K562 (cell line): ENCODE results near the gene KCTD3. TPM values are rescaled to one million over a fixed set of nuclear protein-coding genes. Genes with fewer than 3 reads are reported as not detected.
A peak's percentile ranks its signal among the peaks of the same experiment; 100 is the strongest.

Experiments used
- ATAC-seq: fragments of 200-7000 bp; cut with Tn5 transposase; 3 replicates; pipeline ENCODE4 v1.9.1; 2020; ENCODE audit warnings: moderate library complexity
- BruUV-seq: library from RNA; stranded (reverse); fragments of 400-500 nt; replicated peaks from 2 replicates; lab custom pipeline; 2021; lab: Mats Ljungman, UMichigan
- CTCF ChIA-PET: fragments of 300-600 bp; formaldehyde crosslinking; extraction: SDS; loops from one replicate; lab custom pipeline; 2021; ENCODE audit warnings: low intra/inter-chr PET ratio; lab: Yijun Ruan, JAX
- POLR2A ChIA-PET: fragments of 300-600, 350-650 bp; sonication (Branson Sonifier 250); formaldehyde crosslinking; extraction: SDS; loops from one replicate; lab custom pipeline; 2021; ENCODE audit warnings: antibody characterized with exemption, inconsistent platforms; lab: Yijun Ruan, JAX
- DNase-seq, 4 experiments: peaks; one replicate each; pipeline versions ENCODE4 v3.0.0 to v3.0.0-alpha.2; 2011 to 2018; ENCODE audit warnings: low spot score in 3 of 4, mixed read lengths in 3 of 4; ENCODE audit errors: extremely low read depth in 1 of 4
- FAIRE-seq: peaks from 2 replicates; lab custom pipeline; 2011; peaks lifted over from hg19 to GRCh38; lab: Jason Lieb, UNC
- H2AFZ ChIP-seq: 2 replicates; pipeline ENCODE4 v1.6.0; 2011; ENCODE audit warnings: low read depth, low read length, control low read depth, inconsistent platforms
- H3K27ac ChIP-seq: fragments of 200-600 bp; 3 replicates; pipeline ENCODE4 v1.8.0; 2011; ENCODE audit warnings: low read depth, mild to moderate bottlenecking, control low read depth, inconsistent platforms, low read length, moderate library complexity, mixed read lengths; ENCODE audit errors: extremely low read depth
- H3K27me3 ChIP-seq, 2 experiments: fragments of 300-600 bp in 1 of 2; 2 replicates in 1 of 2; 3 replicates in 1 of 2; pipeline versions ENCODE4 v1.6.0 to v1.8.0; 2011; ENCODE audit warnings: inconsistent platforms in 2 of 2, low read length in 2 of 2, mild to moderate bottlenecking in 1 of 2, mixed read lengths in 1 of 2, moderate library complexity in 1 of 2; ENCODE audit not compliant: control insufficient read depth in 2 of 2, insufficient read depth in 2 of 2
- H3K36me3 ChIP-seq: fragments of 300-600 bp; 3 replicates; pipeline ENCODE4 v1.8.0; 2011; ENCODE audit warnings: mild to moderate bottlenecking, low read length, inconsistent platforms; ENCODE audit not compliant: control insufficient read depth, insufficient read depth
- H3K4me1 ChIP-seq, 2 experiments: fragments of 200-600 bp in 1 of 2; replicated peaks in 1 of 2; 2 replicates in 1 of 2; 3 replicates in 1 of 2; pipeline versions ENCODE4 v1.5.1 to v1.8.0; 2011; ENCODE audit warnings: inconsistent platforms in 2 of 2, low read length in 2 of 2, mild to moderate bottlenecking in 1 of 2, mixed read lengths in 1 of 2, moderate library complexity in 1 of 2; ENCODE audit not compliant: control insufficient read depth in 2 of 2, insufficient read depth in 2 of 2
- H3K4me2 ChIP-seq: 2 replicates; pipeline ENCODE4 v1.6.1; 2011; ENCODE audit warnings: low read length, control low read depth, inconsistent platforms, mixed read lengths; ENCODE audit not compliant: insufficient read depth
- H3K4me3 ChIP-seq: fragments of 200-600 bp; sonication (generic), shearing (Covaris generic); 2 replicates; pipeline ENCODE4 v1.5.1; 2016; ENCODE audit warnings: control low read depth, inconsistent platforms
- H3K79me2 ChIP-seq: fragments of 200-600 bp; 3 replicates; pipeline ENCODE4 v1.8.0; 2011; ENCODE audit warnings: low read length, inconsistent platforms; ENCODE audit not compliant: control insufficient read depth, insufficient read depth
- H3K9ac ChIP-seq, 2 experiments: 2 replicates each; pipeline versions ENCODE4 v1.6.0 to v1.6.1; 2011; ENCODE audit warnings: low read depth in 2 of 2, low read length in 2 of 2, control low read depth in 1 of 2, inconsistent platforms in 1 of 2, mild to moderate bottlenecking in 1 of 2, mixed read lengths in 1 of 2; ENCODE audit not compliant: insufficient read depth in 1 of 2
- H3K9me1 ChIP-seq: one replicate; pipeline ENCODE4 v1.6.0; 2011; ENCODE audit warnings: inconsistent platforms, mild to moderate bottlenecking, low read length, moderate library complexity; ENCODE audit not compliant: control insufficient read depth, insufficient read depth
- H3K9me3 ChIP-seq: replicated peaks from 2 replicates; pipeline ENCODE4 v1.5.1; 2011; ENCODE audit warnings: low read depth, low read length, inconsistent platforms; ENCODE audit not compliant: control insufficient read depth, insufficient read depth
- H4K20me1 ChIP-seq: replicated peaks from 2 replicates; pipeline ENCODE4 v1.6.1; 2011; ENCODE audit warnings: low read length, inconsistent platforms, mixed read lengths; ENCODE audit not compliant: control insufficient read depth, insufficient read depth
- CEBPB ChIP-seq: fragments of 450-650 bp; IDR thresholded peaks from 2 replicates; pipeline ENCODE4 v1.6.1; 2016; ENCODE audit warnings: missing genetic modification characterization, missing compliant biosample characterization
- MECOM ChIP-seq: fragments of 250-450 bp; sonication (Bioruptor Pico); IDR thresholded peaks from 2 replicates; pipeline ENCODE4 v1.8.0; 2022; ENCODE audit warnings: inconsistent platforms
- POLR3A ChIP-seq: IDR thresholded peaks from 2 replicates; pipeline ENCODE4 v1.6.1; 2011; ENCODE audit warnings: borderline replicate concordance, mild to moderate bottlenecking, moderate library complexity; ENCODE audit not compliant: insufficient read length, insufficient read depth; ENCODE audit errors: extremely low read depth
- TSC22D4 ChIP-seq: fragments of 450-650 bp; IDR thresholded peaks from 2 replicates; pipeline ENCODE4 v1.6.1; 2016; ENCODE audit warnings: missing genetic modification characterization, missing biosample characterization, control low read depth
- ZNF507 ChIP-seq: conservative IDR thresholded peaks from 2 replicates; pipeline ENCODE4 v1.6.1; 2017; ENCODE audit warnings: missing genetic modification characterization, missing compliant biosample characterization
- WGBS: fragments of 100-300 bp; shearing (Covaris generic); methylation state at CpG from one replicate; pipeline ENCODE4 v1.1.6; 2016; ENCODE audit warnings: low coverage, mixed read lengths; ENCODE audit not compliant: insufficient coverage; ENCODE audit errors: missing lambda C conversion rate; 5-methylcytosine and 5-hydroxymethylcytosine counted together
- in situ Hi-C: fragments of 300-500 bp; cut with MboI; formaldehyde crosslinking; loops from 4 replicates; pipeline ENCODE4 v1.15.0; 2018; ENCODE audit warnings: inconsistent platforms, mixed read lengths
- intact Hi-C: fragments of 100-400 bp; cut with micrococcal nuclease; formaldehyde crosslinking; loops from 2 replicates; pipeline ENCODE4 v1.14.2; 2022
- polyA plus RNA-seq, 8 experiments: library from polyadenylated mRNA; depleted of rRNA in 4 of 8; stranded (reverse) in 5 of 8; unstranded in 3 of 8; fragments of >200 nt; fragmentation: Nextera tagmentation in 2 of 8; fragmentation: Illumina TruSeq in 1 of 8; extraction: Ambion mirVana in 2 of 8; extraction: Trizol in 1 of 8; gene quantifications; 2 replicates each; pipeline versions ENCODE4 v1.2.1 to v1.2.3, GENCODE V29; 2011 to 2014; ENCODE audit warnings: inconsistent platforms in 1 of 8, missing spikeins in 1 of 8
- total RNA-seq, 7 experiments: library from RNA; depleted of rRNA in 6 of 7; stranded (reverse); fragments of >200 nt in 6 of 7; fragmentation: Illumina TruSeq in 2 of 7; extraction: Trizol in 2 of 7; gene quantifications; 2 replicates each; pipeline versions ENCODE4 v1.2.1 to v1.2.3, GENCODE V29; 2011 to 2021; ENCODE audit warnings: low replicate concordance in 1 of 7

The KCTD3 gene
- total and polyA plus RNA-seq, 9 of the 15 experiments (the other 6 are each of a cell fraction or from before 2014, with no cell fraction given), result 12.8 to 77.1 (median 44.3) TPM

- ChIA-PET POLR2A (no interaction called here), CTCF (no interaction called here)
- FAIRE-seq (no peak), DNase-seq (no peak), ATAC-seq (no peak)
- no peak overlapping the region for H2AFZ ChIP-seq
- H3K4me1 ChIP-seq, result no peaks in the 10 kb centered on the region
- no peak overlapping the region for H3K9ac ChIP-seq
- H3K4me2 ChIP-seq, result no peak overlapping the region
- 0 out of 2 replicates have a peak, but pooled peaks have one; percentile 25 for TF ChIP-seq CEBPB (tag)
- TF ChIP-seq POLR3A, result no peak
- no peak for TF ChIP-seq TSC22D4 (tag)
- H3K4me3 ChIP-seq, result no peak overlapping the region
- H4K20me1 ChIP-seq, result no peaks in the 10 kb centered on the region
- H3K9me3 ChIP-seq, result no peaks in the 10 kb centered on the region
- intact Hi-C loops, result no loop called here
- H3K79me2 ChIP-seq, result no peaks in the 10 kb centered on the region
- no peak overlapping the region for H3K27ac ChIP-seq
- in situ Hi-C loops, result no loop called here
- H3K9me1 ChIP-seq, result no peaks in the 10 kb centered on the region
- BruUV-seq, result no TSS peak
- H3K36me3 ChIP-seq, result no peaks in the 10 kb centered on the region
- no peaks in the 10 kb centered on the region for H3K27me3 ChIP-seq
- 0% methylated on average over 2 of the region's 2 CpGs for WGBS
Measured at GRCh38 chr1:215543191-215543606, 23.9 kb upstream of the KCTD3 start.

- Histone ChIP-seq H3K4me2 (no peak overlapping the region), H3K9me1 (no peaks in the 10 kb centered on the region), H3K36me3 (no peaks in the 10 kb centered on the region), H3K79me2 (no peaks in the 10 kb centered on the region), H4K20me1 (no peaks in the 10 kb centered on the region), H3K9me3 (no peaks in the 10 kb centered on the region), H3K4me3 (no peak overlapping the region), H3K27me3 (no peaks in the 10 kb centered on the region), H3K9ac (no peak overlapping the region), H3K4me1 (no peaks in the 10 kb centered on the region), H3K27ac (no peak overlapping the region), H2AFZ (no peak overlapping the region)
- WGBS, result 0% methylated on average over 2 of the region's 2 CpGs
- POLR2A ChIA-PET, result no interaction called here
- no peak for DNase-seq
- intact Hi-C loops (no loop called here), in situ Hi-C loops (no loop called here)
- peak; percentile 83 for TF ChIP-seq ZNF507
- TF ChIP-seq MECOM (CRISPR knock-in tag), result no peak
- no peak for FAIRE-seq
- CTCF ChIA-PET, result no interaction called here
- no peak for ATAC-seq
- BruUV-seq, result no TSS peak
Measured at GRCh38 chr1:215543806-215544205, 23.3 kb upstream of the KCTD3 start.
